H1 (cell line): ENCODE measurements around the gene ULK2. TPM values are rescaled to one million over a fixed set of nuclear protein-coding genes. Genes with fewer than 3 reads are reported as not detected.

Source experiments
- CTCF ChIA-PET: fragments of 300-600 bp; sonication (Branson Sonifier 250); formaldehyde crosslinking; loops from one replicate; lab custom pipeline; 2021; ENCODE audit not compliant: partially characterized antibody; lab: Charles Lee
- POLR2A ChIA-PET: fragments of 300-600 bp; sonication (Branson Sonifier 250); formaldehyde crosslinking; loops from one replicate; lab custom pipeline; 2021; ENCODE audit warnings: inconsistent platforms; ENCODE audit not compliant: partially characterized antibody; lab: Charles Lee
- DNase-seq, 2 experiments: peaks; one replicate each; pipeline versions ENCODE4 v3.0.0 to v3.0.0-alpha.2; 2010 to 2022; ENCODE audit warnings: low spot score in 2 of 2, low read depth in 1 of 2, mixed read lengths in 1 of 2
- FAIRE-seq: peaks from 2 replicates; lab custom pipeline; 2011; peaks lifted over from hg19 to GRCh38; lab: Jason Lieb, UNC
- H2AFZ ChIP-seq: 2 replicates; pipeline ENCODE4 v1.8.1; 2012; ENCODE audit warnings: low read length, inconsistent platforms
- H2AK5ac ChIP-seq: 2 replicates; pipeline ENCODE4 v1.6.1; 2013; ENCODE audit warnings: low read depth, low read length
- H2BK120ac ChIP-seq: replicated peaks from 2 replicates; pipeline ENCODE3; 2013; ENCODE audit warnings: low read depth, low read length, inconsistent platforms
- H2BK12ac ChIP-seq: 2 replicates; pipeline ENCODE4 v1.6.1; 2013; ENCODE audit warnings: low read depth, low read length
- H2BK15ac ChIP-seq: 2 replicates; pipeline ENCODE4 v1.6.1; 2013; ENCODE audit warnings: low read length
- H2BK20ac ChIP-seq: 2 replicates; pipeline ENCODE4 v1.6.1; 2013; ENCODE audit warnings: low read length
- H2BK5ac ChIP-seq: 2 replicates; pipeline ENCODE4 v1.6.1; 2013; ENCODE audit warnings: low read depth, low read length
- H3K14ac ChIP-seq: 2 replicates; pipeline ENCODE4 v1.6.1; 2013; ENCODE audit warnings: inconsistent platforms; ENCODE audit not compliant: insufficient read length
- H3K18ac ChIP-seq: 2 replicates; pipeline ENCODE4 v1.6.1; 2013; ENCODE audit warnings: low read length; ENCODE audit errors: extremely low read depth
- H3K23ac ChIP-seq: 2 replicates; pipeline ENCODE4 v1.6.1; 2013; ENCODE audit warnings: inconsistent platforms; ENCODE audit not compliant: insufficient read length
- H3K23me2 ChIP-seq: 2 replicates; pipeline ENCODE4 v1.6.1; 2013; ENCODE audit warnings: low read depth, low read length
- H3K27ac ChIP-seq: 2 replicates; pipeline ENCODE4 v1.6.1; 2011; ENCODE audit warnings: low read depth, low read length, inconsistent platforms
- H3K27me3 ChIP-seq, 4 experiments: replicated peaks in 1 of 4; 1 replicate in 1 of 4; 2 replicates in 3 of 4; pipeline versions ENCODE4 v1.6.1 to v1.8.1; 2011 to 2013; ENCODE audit warnings: low read length in 3 of 4, mild to moderate bottlenecking in 3 of 4, inconsistent platforms in 2 of 4, mixed read lengths in 2 of 4, moderate library complexity in 1 of 4; ENCODE audit not compliant: control insufficient read depth in 3 of 4, insufficient read depth in 3 of 4; ENCODE audit errors: extremely low read depth in 1 of 4
- H3K36me3 ChIP-seq, 4 experiments: 2 replicates each; pipeline versions ENCODE4 v1.6.1 to v1.8.1; 2011 to 2013; ENCODE audit warnings: mild to moderate bottlenecking in 4 of 4, low read length in 3 of 4, moderate library complexity in 2 of 4, control low read depth in 1 of 4, inconsistent platforms in 1 of 4; ENCODE audit not compliant: insufficient read depth in 4 of 4, control insufficient read depth in 2 of 4
- H3K4ac ChIP-seq: replicated peaks from 2 replicates; pipeline ENCODE3; 2013; ENCODE audit warnings: low read length, low read depth, mixed read lengths, inconsistent platforms; ENCODE audit not compliant: insufficient read length
- H3K4me1 ChIP-seq, 4 experiments: replicated peaks in 1 of 4; 1 replicate in 1 of 4; 2 replicates in 3 of 4; pipeline versions ENCODE4 v1.6.1 to v1.8.1; 2011 to 2013; ENCODE audit warnings: low read length in 3 of 4, inconsistent platforms in 2 of 4, mixed read lengths in 1 of 4; ENCODE audit not compliant: insufficient read depth in 4 of 4, control insufficient read depth in 3 of 4
- H3K4me2 ChIP-seq, 2 experiments: 2 replicates each; pipeline versions ENCODE4 v1.6.1 to v1.8.1; 2011 to 2013; ENCODE audit warnings: low read depth in 2 of 2, low read length in 2 of 2, control low read depth in 1 of 2, inconsistent platforms in 1 of 2, mild to moderate bottlenecking in 1 of 2; ENCODE audit not compliant: insufficient read depth in 1 of 2
- H3K4me3 ChIP-seq, 4 experiments: fragments of 200-600, 300-600 bp in 1 of 4; sonication (generic), shearing (Covaris generic), sonication (Bioruptor Twin) in 1 of 4; 2 replicates each; pipeline versions ENCODE4 v1.5.1 to v1.8.1; 2011 to 2016; ENCODE audit warnings: low read length in 4 of 4, low read depth in 3 of 4, control low read depth in 2 of 4, inconsistent platforms in 2 of 4, mild to moderate bottlenecking in 2 of 4, mixed read lengths in 1 of 4, moderate library complexity in 1 of 4; ENCODE audit not compliant: insufficient read depth in 2 of 4; ENCODE audit errors: extremely low read depth in 1 of 4
- H3K56ac ChIP-seq: replicated peaks from 2 replicates; pipeline ENCODE3; 2013; ENCODE audit warnings: low read depth, mild to moderate bottlenecking, mixed read lengths, low read length, inconsistent platforms; ENCODE audit not compliant: insufficient read length
- H3K79me1 ChIP-seq: 2 replicates; pipeline ENCODE4 v1.6.1; 2013; ENCODE audit warnings: low read depth, low read length, control low read depth
- H3K79me2 ChIP-seq, 2 experiments: 2 replicates each; pipeline versions ENCODE4 v1.6.1 to v1.8.1; 2012 to 2013; ENCODE audit warnings: low read length in 2 of 2, mild to moderate bottlenecking in 2 of 2, inconsistent platforms in 1 of 2; ENCODE audit not compliant: insufficient read depth in 2 of 2, control insufficient read depth in 1 of 2
- H3K9ac ChIP-seq, 4 experiments: replicated peaks in 1 of 4; 1 replicate in 1 of 4; 2 replicates in 3 of 4; pipeline versions ENCODE4 v1.6.1 to v1.8.1; 2011 to 2013; ENCODE audit warnings: low read depth in 3 of 4, low read length in 3 of 4, control low read depth in 2 of 4, mild to moderate bottlenecking in 2 of 4, moderate library complexity in 2 of 4, inconsistent platforms in 1 of 4; ENCODE audit errors: extremely low read depth in 1 of 4
- H3K9me3 ChIP-seq, 2 experiments: 2 replicates each; pipeline versions ENCODE4 v1.6.1 to v1.8.1; 2012 to 2013; ENCODE audit warnings: mild to moderate bottlenecking in 2 of 2, moderate library complexity in 2 of 2, control low read depth in 1 of 2, inconsistent platforms in 1 of 2, low read depth in 1 of 2, low read length in 1 of 2, mixed read lengths in 1 of 2; ENCODE audit not compliant: insufficient read depth in 2 of 2
- H4K20me1 ChIP-seq, 2 experiments: replicated peaks in 1 of 2; 2 replicates each; pipeline versions ENCODE3 to v1.8.1; 2011 to 2013; ENCODE audit warnings: inconsistent platforms in 2 of 2, low read length in 2 of 2, mild to moderate bottlenecking in 1 of 2; ENCODE audit not compliant: insufficient read depth in 2 of 2, control insufficient read depth in 1 of 2
- H4K5ac ChIP-seq: 2 replicates; pipeline ENCODE4 v1.6.1; 2013; ENCODE audit warnings: low read length, low read depth, mixed read lengths, inconsistent platforms; ENCODE audit not compliant: insufficient read length
- H4K8ac ChIP-seq: 2 replicates; pipeline ENCODE4 v1.8.0; 2013; ENCODE audit warnings: mild to moderate bottlenecking, moderate library complexity, low read length, inconsistent platforms; ENCODE audit not compliant: insufficient read depth; ENCODE audit errors: extremely low read depth
- H4K91ac ChIP-seq: replicated peaks from 2 replicates; pipeline ENCODE3; 2013; ENCODE audit warnings: low read length, mixed read lengths, inconsistent platforms; ENCODE audit not compliant: insufficient read length
- CEBPB ChIP-seq: IDR thresholded peaks from 2 replicates; pipeline ENCODE4 v1.6.1; 2012; ENCODE audit warnings: low read depth, low read length
- GABPA ChIP-seq: IDR thresholded peaks from 2 replicates; pipeline ENCODE4 v1.6.1; 2011; ENCODE audit warnings: mild to moderate bottlenecking, low read length, moderate library complexity, borderline replicate concordance; ENCODE audit not compliant: insufficient read depth
- USF2 ChIP-seq: IDR thresholded peaks from 2 replicates; pipeline ENCODE4 v1.6.1; 2011; ENCODE audit warnings: low read length, improper control_type of control experiment
- WGBS, 2 experiments: shearing (Covaris generic) in 1 of 2; methylation state at CpG; one replicate each; pipeline versions ENCODE4 v1.1.6 to v1.1.7; 2013 to 2015; ENCODE audit warnings: low lambda C conversion rate in 2 of 2, mixed read lengths in 2 of 2, inconsistent platforms in 1 of 2, low coverage in 1 of 2, missing lambda C conversion rate in 1 of 2; ENCODE audit not compliant: insufficient replicate concordance in 2 of 2, insufficient coverage in 1 of 2, insufficient read length in 1 of 2; ENCODE audit errors: extremely low coverage in 1 of 2, missing lambda C conversion rate in 1 of 2; 5-methylcytosine and 5-hydroxymethylcytosine counted together
- polyA plus RNA-seq, 7 experiments: library from polyadenylated mRNA; depleted of rRNA in 3 of 7; stranded (reverse) in 5 of 7; unstranded in 2 of 7; fragments of >200 nt in 5 of 7; fragments of 200-250 nt in 2 of 7; gene quantifications; 1 replicate in 5 of 7; 2 replicates in 1 of 7; 4 replicates in 1 of 7; pipeline versions ENCODE4 v1.2.1 to v1.2.3, GENCODE V29; 2011 to 2013; ENCODE audit warnings: missing spikeins in 2 of 7, mixed read lengths in 2 of 7
- total RNA-seq: library from RNA; stranded (reverse); fragmentation: NEBNext Ultra II Directional; extraction: Animal tissue kit (Norgen Biotek cat#: 25700); gene quantifications from 2 replicates; pipeline ENCODE4 v1.2.1, GENCODE V29; 2021

ULK2 gene
- total and polyA plus RNA-seq, 2 of the 8 experiments (the other 6 are each of a cell fraction or from before 2014, with no cell fraction given) = 5.3 to 9.8 TPM

- Histone ChIP-seq H3K27me3 (no peaks in the 10 kb centered on the region), H3K9me3 (no peaks in the 10 kb centered on the region), H3K4ac (no peak overlapping the region)
- no peak for TF ChIP-seq USF2
- no peak for TF ChIP-seq CEBPB
- TF ChIP-seq GABPA = no peak
- TF ChIP-seq, all 59 proteins: peak for 0
- Histone ChIP-seq H4K91ac (no peak overlapping the region), H4K20me1 (no peaks in the 10 kb centered on the region), H4K8ac (no peak overlapping the region), H2BK5ac (no peak overlapping the region), H2AFZ (no peak overlapping the region), H3K23ac (no peak overlapping the region), H3K18ac (no peak overlapping the region), H3K56ac (no peak overlapping the region), H3K79me1 (no peaks in the 10 kb centered on the region), H3K14ac (no peak overlapping the region), H3K9ac (no peak overlapping the region), H3K27ac (no peak overlapping the region), H3K36me3 (no peaks in the 10 kb centered on the region), H2BK15ac (no peak overlapping the region), H2BK120ac (no peak overlapping the region), H3K4me1 (no peaks in the 10 kb centered on the region), H2BK12ac (no peak overlapping the region), H2BK20ac (no peak overlapping the region), H3K79me2 (no peaks in the 10 kb centered on the region), H3K23me2 (no peaks in the 10 kb centered on the region), H3K4me3 (no peak overlapping the region), H2AK5ac (no peak overlapping the region), H3K4me2 (no peak overlapping the region), H4K5ac (no peak overlapping the region)
- CTCF ChIA-PET = interaction anchor here (0.6 to 2.0 kb wide), 3 partner anchors 9 to 303 kb away, joined by 3 to 7 read pairs (median 7); no protein-coding TSS in a partner anchor
- no peak for FAIRE-seq
- no peak for DNase-seq
- 83% methylated on average over 11 of the region's 11 CpGs; no CpG with 5 or more reads in 1 of the 2 experiments for WGBS, 2 experiments
- POLR2A ChIA-PET = no interaction called here
These were observed 133.7 kb downstream of the ULK2 start for GRCh38 chr17:19733953-19734526.
